ENCODE results near the gene STARD3. TPM values are rescaled to one million over a fixed set of nuclear protein-coding genes. Genes with fewer than 3 reads are reported as not detected.

The STARD3 gene
- total and polyA plus RNA-seq, 9 of the 15 experiments (the other 6 are each of a cell fraction or from before 2014, with no cell fraction given): 0.63 to 87.0 (median 46.0) TPM

- TF ChIP-seq RFX5 (IDR thresholded peaks at IDR 0.05; ENCODE audit: low read depth, low read length): no peak
These were observed 52.0 kb downstream of the STARD3 start (continued) for GRCh38 chr17:39688945-39689344.

- CTCF ChIA-PET (ENCODE audit: low intra/inter-chr PET ratio): interaction anchor here (0.6 kb wide), 1 partner anchor 87 kb away, joined by 3 read pairs; no protein-coding TSS in a partner anchor
These were observed 57.6 kb downstream of the STARD3 start for GRCh38 chr17:39694593-39694992.

More at GRCh38 chr17:39694593-39694992, 57.6 kb downstream of the STARD3 start:
- 50% methylated on average over 4 of the region's 5 CpGs for WGBS (ENCODE audit: insufficient coverage, low coverage, missing lambda C conversion rate)
- H3K4me1 ChIP-seq (replicated peaks in 1 of 2; ENCODE audit: control insufficient read depth in 2 of 2, insufficient read depth in 2 of 2, low read length in 2 of 2): peaks cover 0 to 4% of the 10 kb centered on the region in 2 experiments; a peak in 2 of 5 replicates
- no peaks in the 10 kb centered on the region for H3K9me3 ChIP-seq (replicated peaks; ENCODE audit: control insufficient read depth, insufficient read depth, low read depth, low read length)
- no peaks in the 10 kb centered on the region; the same call in 2 of the 3 replicates for H3K36me3 ChIP-seq (ENCODE audit: control insufficient read depth, insufficient read depth, low read length)
- BruUV-seq (replicated peaks): no TSS peak
- DNase-seq (ENCODE audit: extremely low read depth in 1 of 4, low spot score in 3 of 4) (no peak), ATAC-seq (no peak), FAIRE-seq (peak; percentile 15)
- no peaks in the 10 kb centered on the region for H4K20me1 ChIP-seq (replicated peaks; ENCODE audit: control insufficient read depth, insufficient read depth, low read length)
- no peak overlapping the region for H3K27ac ChIP-seq (ENCODE audit: extremely low read depth, low read depth, low read length)
- no peak overlapping the region; a peak in 1 of 4 replicates for H3K9ac ChIP-seq (ENCODE audit: insufficient read depth in 1 of 2, low read depth in 2 of 2, low read length in 2 of 2)
- POLR2A ChIA-PET: interaction anchor here (0.7 to 1.9 kb wide), 5 partner anchors 11 to 87 kb away, joined by 3 to 6 read pairs (median 4); partner anchors contain the start of gene NEUROD2
- no peaks in the 10 kb centered on the region for H3K79me2 ChIP-seq (ENCODE audit: control insufficient read depth, insufficient read depth, low read length)
- intact Hi-C loops (cut with micrococcal nuclease): no loop called here
- no peaks in the 10 kb centered on the region for H3K27me3 ChIP-seq (ENCODE audit: control insufficient read depth in 2 of 2, insufficient read depth in 2 of 2, low read length in 2 of 2)
- no peaks in the 10 kb centered on the region for H3K9me1 ChIP-seq (ENCODE audit: control insufficient read depth, insufficient read depth, low read length)
- H2AFZ ChIP-seq (ENCODE audit: low read depth, low read length): no peak overlapping the region
- H3K4me3 ChIP-seq: no peak overlapping the region
- no peak overlapping the region for H3K4me2 ChIP-seq (ENCODE audit: insufficient read depth, low read length)
- in situ Hi-C loops (cut with MboI): no loop called here
- TF ChIP-seq E2F3 (CRISPR knock-in tag; IDR thresholded peaks at IDR 0.05) (no peak), PURB (CRISPR knock-in tag; IDR thresholded peaks at IDR 0.05; ENCODE audit: low read depth) (no peak), IRF1 (CRISPR knock-in tag; IDR thresholded peaks at IDR 0.05; ENCODE audit: borderline replicate concordance) (no peak), ARID3A (IDR thresholded peaks at IDR 0.05; ENCODE audit: borderline replicate concordance, low read depth, low read length) (no peak), CHCHD3 (CRISPR knock-in tag; IDR thresholded peaks at IDR 0.05) (no peak), ZNF740 (CRISPR knock-in tag; IDR thresholded peaks at IDR 0.05) (no peak), ZNF740 (tag; IDR thresholded peaks at IDR 0.05) (no peak), TBL1XR1 (IDR thresholded peaks at IDR 0.05; ENCODE audit: low read length in 2 of 2) (no peak), CHD1 (IDR thresholded peaks at IDR 0.05; ENCODE audit: low read length) (no peak), ZNF253 (CRISPR knock-in tag; conservative IDR thresholded peaks at IDR 0.05) (no peak)
